Measurements from ENCODE around the gene ESRRG. TPM values are rescaled to one million over a fixed set of nuclear protein-coding genes. Genes with fewer than 3 reads are reported as not detected.

Gene ESRRG
- total RNA-seq, 1 experiment from 2014 or later = 0.44 TPM

- Histone ChIP-seq H2BK12ac (ENCODE audit: insufficient read length, low read depth, low read length) (no peak overlapping the region), H4K5ac (ENCODE audit: insufficient read length, low read depth, low read length) (no peak overlapping the region), H3K27ac (ENCODE audit: insufficient read length, low read depth, low read length) (no peak overlapping the region), H3K9ac (ENCODE audit: extremely low read depth, insufficient read length, low read length) (no peak overlapping the region), H3K9me3 (ENCODE audit: control insufficient read depth, low read depth, low read length) (no peaks in the 10 kb centered on the region), H3T11ph (ENCODE audit: low read length) (no peak overlapping the region), H2AK5ac (ENCODE audit: insufficient read length, low read length) (no peak overlapping the region), H3K18ac (ENCODE audit: insufficient read length, low read depth, low read length) (no peak overlapping the region), H3K4me1 (ENCODE audit: insufficient read depth, low read length) (no peaks in the 10 kb centered on the region; the same call in 1 of the 2 replicates), H3K4ac (ENCODE audit: low read depth, low read length) (no peak overlapping the region), H3K79me1 (ENCODE audit: insufficient read depth, low read depth, low read length, poor library complexity, severe bottlenecking) (no peaks in the 10 kb centered on the region), H2BK15ac (ENCODE audit: low read depth, low read length) (no peak overlapping the region), H3K14ac (ENCODE audit: insufficient read depth, low read length) (no peak overlapping the region), H3K56ac (ENCODE audit: insufficient read length, low read depth, low read length) (no peak overlapping the region), H4K20me1 (ENCODE audit: control insufficient read depth, insufficient read depth, insufficient read length) (no peaks in the 10 kb centered on the region), H2BK20ac (ENCODE audit: low read depth, low read length, poor library complexity, severe bottlenecking) (no peak overlapping the region), H2BK5ac (ENCODE audit: insufficient read length, low read length) (no peak overlapping the region), H3K27me3 (ENCODE audit: insufficient read depth, low read length) (no peaks in the 10 kb centered on the region), H4K8ac (replicated peaks; ENCODE audit: insufficient read length, low read depth, low read length) (no peak overlapping the region), H3K4me2 (ENCODE audit: insufficient read depth, insufficient read length, low read length) (no peak overlapping the region), H2BK120ac (ENCODE audit: low read depth, low read length, poor library complexity, severe bottlenecking) (no peak overlapping the region), H2AFZ (ENCODE audit: low read length) (no peak overlapping the region), H4K91ac (ENCODE audit: insufficient read length, low read depth, low read length) (no peak overlapping the region), H3K23ac (ENCODE audit: insufficient read length, low read depth, low read length) (no peak overlapping the region), H3K23me2 (ENCODE audit: insufficient read length, low read depth, low read length, poor library complexity, severe bottlenecking) (no peaks in the 10 kb centered on the region), H3K79me2 (ENCODE audit: insufficient read depth, low read length) (no peaks in the 10 kb centered on the region)
- DNase-seq = no peak
- no peak overlapping the region for H3K27ac Mint-ChIP-seq
- no peaks in the 10 kb centered on the region for H3K36me3 Mint-ChIP-seq (ENCODE audit: insufficient read depth in 1 of 3, low read depth in 3 of 3)
- TF ChIP-seq CTCF (conservative IDR thresholded peaks at IDR 0.05) = no peak
- H3K9me3 Mint-ChIP-seq = no peaks in the 10 kb centered on the region
- H3K27me3 Mint-ChIP-seq (ENCODE audit: low read depth) = no peaks in the 10 kb centered on the region
- H3K4me1 Mint-ChIP-seq = peaks cover 4 to 7% of the 10 kb centered on the region in 2 experiments; a peak in 3 of 4 replicates
- no peak overlapping the region for H3K4me3 Mint-ChIP-seq
- no CpG with 5 or more reads among the region's 3 CpGs for WGBS (ENCODE audit: extremely low coverage, insufficient read length, low lambda C conversion rate)
Measured at GRCh38 chr1:216627252-216627651, 96.0 kb downstream of the ESRRG start.

Data from H9 (cell line).